Urothelium cell line (cell line): Measurements from ENCODE around the gene ARRB2.

Experiments
- DNase-seq: peaks from one replicate; pipeline ENCODE4 v3.0.0; 2011; ENCODE audit warnings: low spot score, mixed read lengths
- FAIRE-seq: peaks from 2 replicates; lab custom pipeline; 2011; peaks lifted over from hg19 to GRCh38; lab: Jason Lieb, UNC

The ARRB2 gene

DNA sequence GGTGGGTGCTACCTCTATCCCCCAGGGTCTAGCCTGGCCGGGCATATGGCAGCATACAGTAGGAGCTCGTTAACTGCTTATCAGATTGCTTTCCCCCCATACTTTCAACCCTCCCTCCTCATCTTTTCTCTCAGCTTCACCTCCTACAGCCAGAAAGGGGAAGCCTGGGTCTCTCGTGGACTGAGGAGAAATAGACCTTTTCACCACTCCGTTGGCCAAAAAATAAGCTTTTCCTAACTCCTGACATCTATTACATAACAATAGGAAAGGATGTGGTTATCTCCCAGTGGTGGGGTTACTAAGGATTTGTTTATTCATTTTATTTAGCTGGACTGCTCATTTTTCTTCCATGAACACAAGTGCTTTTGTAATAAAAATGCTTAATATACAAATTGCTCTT, 38.3 kb downstream of the ARRB2 start:
- no peak for FAIRE-seq
- DNase-seq: no peak

DNA sequence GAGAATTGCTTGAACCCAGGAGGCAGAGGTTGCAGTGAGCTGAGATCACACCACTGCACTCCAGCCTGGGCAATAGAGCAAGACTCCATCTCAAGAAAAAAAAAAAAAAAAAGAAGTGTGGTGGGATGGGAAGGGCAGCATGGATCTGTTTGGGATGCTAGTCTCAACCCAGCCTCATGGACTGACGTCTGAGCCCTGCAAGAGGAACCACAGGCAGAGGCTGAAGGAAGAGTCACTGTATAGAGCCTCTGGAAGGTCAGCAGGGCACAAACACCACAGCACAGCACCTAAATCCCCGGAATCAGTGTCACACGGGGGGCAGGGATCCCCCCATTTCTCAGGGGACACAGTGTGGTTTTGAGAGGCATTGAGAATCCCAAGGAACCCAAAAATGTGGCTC, 40.2 kb downstream of the ARRB2 start:
- FAIRE-seq (no peak), DNase-seq (no peak)

DNA sequence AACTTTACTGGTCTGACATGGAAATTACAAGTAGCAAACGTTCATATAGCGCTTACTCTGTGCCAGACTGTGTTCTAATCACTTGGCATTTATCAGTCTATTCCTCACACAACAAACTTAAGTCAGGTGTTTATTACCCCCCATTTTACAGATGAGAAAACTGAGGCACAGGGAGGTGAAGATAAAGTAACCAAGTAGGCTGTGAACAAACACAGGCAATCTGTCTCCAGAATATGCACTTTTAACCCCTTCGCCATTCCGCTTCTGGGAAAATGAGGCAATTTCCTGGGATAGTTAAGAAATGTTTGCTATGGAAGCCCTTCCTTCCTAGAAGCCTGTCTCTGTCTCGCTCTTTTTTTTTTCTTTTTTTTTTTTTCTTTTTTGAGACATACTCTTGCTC, 41.5 kb downstream of the ARRB2 start:
- DNase-seq: no peak

DNA sequence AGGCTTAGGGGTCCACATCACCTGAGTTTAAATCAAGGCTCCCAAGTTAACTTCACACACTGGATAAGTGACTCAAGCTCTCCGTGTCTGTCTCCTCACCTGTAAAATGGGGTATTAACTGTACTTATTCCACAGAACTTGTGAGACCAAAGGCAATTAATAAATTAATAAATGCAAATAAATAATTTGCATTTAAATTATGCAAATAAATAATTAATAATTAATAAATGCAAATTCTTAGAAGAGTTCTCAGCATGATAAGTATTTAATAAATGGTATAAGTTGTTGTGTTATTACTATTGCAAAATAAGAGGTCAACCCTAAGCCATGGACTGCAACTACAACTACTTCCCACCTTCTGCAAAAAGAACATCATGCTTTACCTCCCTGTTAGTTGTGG, 43.0 kb downstream of the ARRB2 start:
- no peak for FAIRE-seq
- no peak for DNase-seq

More for the DNA sequence above, 41.5 kb downstream of the ARRB2 start:
- no peak for FAIRE-seq

DNA sequence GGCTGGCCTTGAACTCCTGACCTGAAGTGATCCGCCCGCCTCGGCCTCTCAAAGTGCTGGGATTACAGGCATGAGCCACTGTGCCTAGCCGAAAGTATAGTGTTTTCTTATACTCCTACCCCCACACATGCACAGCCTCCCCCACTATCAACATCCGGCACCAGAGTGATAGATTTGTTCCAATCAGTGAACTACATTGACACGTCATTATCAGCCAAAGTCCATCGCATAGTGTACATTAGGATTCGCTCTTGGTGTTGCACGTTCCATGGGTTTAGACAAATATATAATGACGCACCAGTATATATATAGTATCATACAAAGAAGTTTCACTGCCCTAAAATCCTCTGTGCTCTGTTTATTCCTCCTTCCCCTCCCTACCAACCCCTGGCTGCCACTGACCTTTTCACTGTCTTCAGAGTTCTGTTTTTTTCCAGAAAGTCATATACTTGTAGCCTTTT, 49.4 kb downstream of the ARRB2 start:
- FAIRE-seq (no peak), DNase-seq (no peak)

DNA sequence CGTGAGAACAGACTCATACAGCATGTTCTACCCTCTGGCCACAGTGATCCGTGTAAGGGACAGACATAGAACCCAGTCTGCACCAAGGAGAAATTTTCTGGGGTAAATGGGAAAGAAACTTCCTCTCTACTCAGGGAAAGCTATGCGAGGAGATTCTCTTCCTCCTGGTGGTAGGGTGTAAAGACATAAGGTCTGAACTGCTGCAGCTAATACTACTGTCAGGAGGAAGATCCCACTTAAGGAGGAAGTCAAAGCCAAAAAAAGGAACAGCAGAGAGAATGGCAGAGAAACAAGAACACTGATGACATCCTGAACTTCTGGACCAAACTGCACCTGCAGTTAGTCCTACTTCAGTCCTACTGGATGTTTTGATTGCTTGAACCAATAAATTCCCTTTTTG, 54.2 kb downstream of the ARRB2 start:
- FAIRE-seq (no peak), DNase-seq (no peak)

DNA sequence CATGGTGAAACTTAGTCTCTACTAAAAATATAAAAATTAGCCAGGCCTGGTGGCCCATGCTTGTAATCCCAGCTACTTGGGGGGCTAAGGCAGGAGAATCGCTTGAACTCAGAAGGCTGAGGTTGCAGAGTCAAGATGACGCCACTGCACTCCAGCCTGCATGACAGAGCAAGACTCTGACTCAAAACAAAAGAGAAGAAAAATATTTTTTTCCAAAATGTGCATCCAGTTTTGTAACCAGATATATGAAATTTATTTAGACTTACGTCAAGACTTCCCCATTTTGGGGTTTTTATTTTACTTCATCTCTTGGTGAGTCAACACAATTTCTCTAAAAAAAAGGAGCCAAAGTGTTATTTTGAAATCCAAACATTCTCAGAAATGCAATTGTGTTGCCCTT, 55.8 kb downstream of the ARRB2 start:
- DNase-seq: no peak

DNA sequence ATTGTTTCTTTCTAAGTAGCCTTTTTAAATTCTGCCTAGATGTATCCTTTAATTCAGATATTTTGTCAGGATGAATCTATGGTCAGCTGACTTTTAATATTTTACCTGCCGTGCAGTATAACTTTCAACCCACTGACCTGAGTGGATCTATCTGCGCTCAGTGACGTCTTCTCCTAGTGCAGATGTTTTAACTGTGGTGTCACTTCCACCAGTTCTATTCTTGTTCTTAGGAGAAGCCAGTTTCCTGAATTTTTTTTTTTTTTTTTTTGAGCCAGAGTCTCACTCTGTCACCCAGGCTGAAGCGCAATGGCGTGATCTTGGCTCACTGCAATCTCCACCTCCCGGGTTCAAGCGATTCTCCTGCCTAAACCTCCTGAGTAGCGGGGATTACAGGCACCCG, 56.3 kb downstream of the ARRB2 start:
- no peak for FAIRE-seq
- no peak for DNase-seq

More for the DNA sequence above, 55.8 kb downstream of the ARRB2 start:
- FAIRE-seq: no peak

DNA sequence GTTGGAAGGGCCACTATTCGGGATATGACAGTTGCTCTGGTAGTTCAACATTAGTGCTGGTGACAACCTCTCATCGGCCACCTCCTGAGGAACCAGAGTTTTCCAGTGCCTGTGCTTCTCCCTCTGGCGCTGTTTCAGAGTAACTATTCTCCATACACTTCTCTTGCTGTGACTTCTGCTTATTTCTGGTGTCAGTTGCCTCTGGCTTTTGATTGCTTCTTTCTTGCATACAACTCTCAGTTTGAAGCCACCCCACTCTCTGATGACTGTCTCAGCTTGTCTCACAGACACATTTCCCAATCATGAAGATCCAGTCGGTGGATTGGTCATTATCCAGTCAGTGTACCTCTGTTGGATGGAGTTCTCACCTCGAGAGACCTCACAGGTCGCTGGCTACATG, 57.9 kb downstream of the ARRB2 start:
- FAIRE-seq (no peak), DNase-seq (no peak)

DNA sequence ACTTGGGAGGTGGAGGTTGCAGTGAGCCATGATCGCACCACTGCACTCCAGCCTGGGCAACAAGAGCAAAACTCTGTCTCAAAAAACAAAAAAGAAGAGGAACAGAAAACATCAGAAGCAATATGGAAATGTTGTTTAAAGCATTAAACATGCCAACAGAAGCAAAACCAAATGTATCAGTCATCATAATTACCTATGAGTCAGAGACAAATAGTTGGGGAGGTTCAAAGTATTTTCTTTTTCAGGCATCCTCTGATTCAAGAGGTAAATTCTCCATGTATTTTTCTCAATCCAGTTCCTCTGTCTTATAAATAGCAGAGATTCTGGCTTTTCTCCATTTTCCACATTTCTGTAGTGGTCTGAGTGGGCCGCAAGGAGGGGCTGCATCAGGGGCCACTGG, 59.2 kb downstream of the ARRB2 start:
- FAIRE-seq (no peak), DNase-seq (no peak)
